Smooth muscle cell (in vitro differentiated cells): ENCODE results near the gene IFNLR1. TPM values are rescaled to one million over a fixed set of nuclear protein-coding genes. Genes with fewer than 3 reads are reported as not detected.
A peak's percentile ranks its signal among the peaks of the same experiment; 100 is the strongest.

Source experiments
- DNase-seq: peaks from one replicate; lab custom pipeline; 2025; ENCODE audit not compliant: unreplicated experiment; lab: John Stamatoyannopoulos, UW
- H2AFZ ChIP-seq: fragments of 200-600 bp; sonication (generic); 2 replicates; pipeline ENCODE4 v1.6.0; 2016; ENCODE audit warnings: antibody characterized with exemption, low read depth, mild to moderate bottlenecking
- H3F3A ChIP-seq: fragments of 200-600 bp; sonication (generic); 2 replicates; pipeline ENCODE4 v1.6.0; 2017; ENCODE audit warnings: antibody characterized with exemption, low read depth
- H3K27ac ChIP-seq: fragments of 200-600 bp; sonication (generic); 2 replicates; pipeline ENCODE4 v1.5.1; 2016; ENCODE audit warnings: low read depth, mild to moderate bottlenecking
- H3K27me3 ChIP-seq: fragments of 200-600 bp; sonication (generic); 2 replicates; pipeline ENCODE4 v1.6.1; 2016; ENCODE audit warnings: low read depth, mild to moderate bottlenecking
- H3K36me3 ChIP-seq: fragments of 200-600 bp; sonication (generic); 2 replicates; pipeline ENCODE4 v1.5.1; 2016; ENCODE audit warnings: low read depth
- H3K4me1 ChIP-seq: fragments of 200-600 bp; sonication (generic); 2 replicates; pipeline ENCODE4 v1.5.1; 2016; ENCODE audit warnings: low read depth
- H3K4me2 ChIP-seq: fragments of 200-600 bp; sonication (generic); 2 replicates; pipeline ENCODE4 v1.6.0; 2016; ENCODE audit warnings: mild to moderate bottlenecking
- H3K4me3 ChIP-seq: fragments of 200-600 bp; sonication (generic); 2 replicates; pipeline ENCODE4 v1.5.1; 2016; ENCODE audit warnings: mild to moderate bottlenecking
- H3K79me2 ChIP-seq: fragments of 200-600 bp; sonication (generic); 2 replicates; pipeline ENCODE4 v1.6.0; 2016; ENCODE audit warnings: low read depth, mild to moderate bottlenecking
- H3K9ac ChIP-seq: fragments of 200-600 bp; sonication (generic); 2 replicates; pipeline ENCODE4 v1.6.0; 2016; ENCODE audit warnings: low read depth
- H3K9me3 ChIP-seq: fragments of 200-600 bp; sonication (generic); replicated peaks from 2 replicates; pipeline ENCODE4 v1.5.1; 2016; ENCODE audit warnings: low read depth
- H4K20me1 ChIP-seq: fragments of 200-600 bp; sonication (generic); 2 replicates; pipeline ENCODE4 v1.6.0; 2016; ENCODE audit warnings: low read depth
- CTCF ChIP-seq: fragments of 200-600 bp; sonication (generic); IDR thresholded peaks from 2 replicates; pipeline ENCODE4 v1.5.1; 2017; ENCODE audit warnings: borderline replicate concordance, mild to moderate bottlenecking, antibody characterized with exemption; ENCODE audit not compliant: insufficient read depth, poor library complexity, severe bottlenecking
- WGBS: methylation state at CpG from one replicate; pipeline ENCODE4 v1.1.7; 2016; ENCODE audit warnings: low lambda C conversion rate; 5-methylcytosine and 5-hydroxymethylcytosine counted together
- polyA plus RNA-seq: library from polyadenylated mRNA; unstranded; fragments of >200 nt; fragmentation: Nextera tagmentation; extraction: Ambion mirVana; gene quantifications from 2 replicates; pipeline ENCODE4 v1.2.1, GENCODE V29; 2016
- total RNA-seq: library from RNA; depleted of rRNA; stranded (reverse); fragments of >200 nt; gene quantifications from 2 replicates; pipeline ENCODE4 v1.2.3, GENCODE V29; 2014

IFNLR1 gene
- total and polyA plus RNA-seq, 2 experiments from 2014 or later, result 0.25 to 0.67 TPM

GRCh38 chr1:24149866-24150233 is 37.2 kb downstream of the IFNLR1 start:
- Histone ChIP-seq H3K9me3 (no peaks in the 10 kb centered on the region), H3K4me3 (peak overlapping the region; percentile 41), H3K27me3 (peaks cover 12% of the 10 kb centered on the region), H3K4me2 (peak overlapping the region; percentile 83), H3K9ac (peak overlapping the region; percentile 52), H3F3A (no peaks in the 10 kb centered on the region), H3K4me1 (peaks cover 13% of the 10 kb centered on the region), H3K36me3 (no peaks in the 10 kb centered on the region), H4K20me1 (no peaks in the 10 kb centered on the region), H3K79me2 (no peaks in the 10 kb centered on the region), H2AFZ (no peak overlapping the region), H3K27ac (peak overlapping the region; percentile 66)
- 14% methylated on average over 5 of the region's 5 CpGs for WGBS
- no peak for DNase-seq
- TF ChIP-seq CTCF, result no peak

GRCh38 chr1:24147816-24148215 is 39.3 kb downstream of the IFNLR1 start:
- TF ChIP-seq CTCF, result no peak
- WGBS, result 76% methylated on average over 6 of the region's 6 CpGs

GRCh38 chr1:24147194-24147593 is 39.9 kb downstream of the IFNLR1 start:
- peaks cover 12% of the 10 kb centered on the region for H3K27me3 ChIP-seq
- H3K4me1 ChIP-seq, result peaks cover 13% of the 10 kb centered on the region
- H3K4me3 ChIP-seq, result no peak overlapping the region
- no peak overlapping the region for H3K9ac ChIP-seq
- no peak for DNase-seq
- H3K27ac ChIP-seq, result no peak overlapping the region
- H3K9me3 ChIP-seq, result no peaks in the 10 kb centered on the region
- WGBS, result 95% methylated on average over 9 of the region's 9 CpGs
- no peak overlapping the region for H2AFZ ChIP-seq
- H3K79me2 ChIP-seq, result no peaks in the 10 kb centered on the region
- no peaks in the 10 kb centered on the region for H4K20me1 ChIP-seq
- TF ChIP-seq CTCF, result no peak
- H3F3A ChIP-seq, result no peaks in the 10 kb centered on the region
- H3K4me2 ChIP-seq, result no peak overlapping the region
- H3K36me3 ChIP-seq, result no peaks in the 10 kb centered on the region

More at GRCh38 chr1:24147816-24148215, 39.3 kb downstream of the IFNLR1 start:
- Histone ChIP-seq H3F3A (no peaks in the 10 kb centered on the region), H2AFZ (no peak overlapping the region), H3K27me3 (peaks cover 12% of the 10 kb centered on the region), H3K9me3 (no peaks in the 10 kb centered on the region), H3K27ac (no peak overlapping the region), H3K9ac (no peak overlapping the region), H3K4me1 (peaks cover 13% of the 10 kb centered on the region), H4K20me1 (no peaks in the 10 kb centered on the region), H3K36me3 (no peaks in the 10 kb centered on the region), H3K4me2 (no peak overlapping the region), H3K4me3 (no peak overlapping the region), H3K79me2 (no peaks in the 10 kb centered on the region)
- no peak for DNase-seq
